ENCODE measurements around the gene TTYH2. TPM values are rescaled to one million over a fixed set of nuclear protein-coding genes. Genes with fewer than 3 reads are reported as not detected.

TTYH2 gene
- total and polyA plus RNA-seq, 2 donors (not counting 1 experiment from before 2014, with no cell fraction given) = 3.0 to 3.1 TPM

GRCh38 chr17:74201948-74202347 is 11.4 kb upstream of the TTYH2 start:
- Histone ChIP-seq H3K36me3 (replicated peaks in 1 of 2; ENCODE audit: control extremely low read depth in 1 of 2, control insufficient read depth in 1 of 2, extremely low read depth in 1 of 2, insufficient read depth in 2 of 2, low read length in 1 of 2) (peaks cover 0 to 17% of the 10 kb centered on the region in 2 experiments), H2AFZ (ENCODE audit: insufficient read depth, low read depth, low read length, poor library complexity, severe bottlenecking) (no peak overlapping the region), H4K20me1 (ENCODE audit: control insufficient read depth, insufficient read depth, low read length, poor library complexity, severe bottlenecking) (peaks cover 33% of the 10 kb centered on the region), H3K9me3 (ENCODE audit: control extremely low read depth in 1 of 3, control insufficient read depth in 2 of 3, insufficient read depth in 1 of 3, low read length in 2 of 3) (peaks cover 0 to 5% (median 0%) of the 10 kb centered on the region in 3 donors), H3K4me1 (ENCODE audit: control insufficient read depth in 2 of 2, insufficient read depth in 2 of 2, low read length in 2 of 2) (peaks cover 34 to 41% of the 10 kb centered on the region in 2 donors), H3K4me2 (replicated peaks; ENCODE audit: low read depth, low read length, poor library complexity, severe bottlenecking) (no peak overlapping the region), H3K79me2 (ENCODE audit: control insufficient read depth, insufficient read depth, low read length) (peaks cover 33% of the 10 kb centered on the region), H3K27me3 (replicated peaks in 1 of 4; ENCODE audit: control extremely low read depth in 1 of 4, control insufficient read depth in 3 of 4, insufficient read depth in 4 of 4, low read length in 3 of 4) (peaks cover 0 to 41% (median 8%) of the 10 kb centered on the region in 4 experiments), H3K4me3 (ENCODE audit: control extremely low read depth in 1 of 5, extremely low read depth in 1 of 5, insufficient read depth in 1 of 5, low read depth in 2 of 5, low read length in 4 of 5) (no peak overlapping the region), H3K9ac (ENCODE audit: low read length) (no peak overlapping the region), H3K27ac (ENCODE audit: low read length in 2 of 2) (no peak overlapping the region)
- intact Hi-C loops (cut with micrococcal nuclease) = loop anchor here (2.0 to 5.0 kb wide), 3 partner anchors 255 to 1110 kb away; partner anchors contain the start of genes COG1 and SLC39A11
- 80% methylated on average over 8 of the region's 10 CpGs for WGBS (ENCODE audit: insufficient coverage)
- TF ChIP-seq EZH2 (IDR thresholded peaks at IDR 0.05; ENCODE audit: borderline replicate concordance, insufficient read depth, low read depth, low read length, poor library complexity, severe bottlenecking) (no peak), CTCF (IDR thresholded peaks at IDR 0.05) (no peak)
- H3K4me3 Mint-ChIP-seq = no peak overlapping the region
- CTCF ChIA-PET = interaction anchor here (1.2 to 6.1 kb wide), 4 partner anchors 9 to 772 kb away, joined by 3 to 36 read pairs (median 8); partner anchors contain the start of gene TTYH2
- H3K9me3 Mint-ChIP-seq (ENCODE audit: insufficient read depth) = no peaks in the 10 kb centered on the region
- H3K27me3 Mint-ChIP-seq = peaks cover 41% of the 10 kb centered on the region
- peaks cover 26% of the 10 kb centered on the region for H3K4me1 Mint-ChIP-seq
- POLR2A ChIA-PET = no interaction called here
- no peak for DNase-seq
- no peak overlapping the region for H3K27ac Mint-ChIP-seq
- ATAC-seq (ENCODE audit: low read depth) = no peak

- Histone ChIP-seq H3K36me3 (replicated peaks in 1 of 2; ENCODE audit: control extremely low read depth in 1 of 2, control insufficient read depth in 1 of 2, extremely low read depth in 1 of 2, insufficient read depth in 2 of 2, low read length in 1 of 2) (peaks cover 0 to 24% of the 10 kb centered on the region in 2 experiments), H3K4me3 (ENCODE audit: control extremely low read depth in 1 of 5, extremely low read depth in 1 of 5, insufficient read depth in 1 of 5, low read depth in 2 of 5, low read length in 4 of 5) (peak overlapping the region in 3 of 5 experiments; percentile 90 to 94 (median 92)), H3K4me1 (ENCODE audit: control insufficient read depth in 2 of 2, insufficient read depth in 2 of 2, low read length in 2 of 2) (peaks cover 34 to 41% of the 10 kb centered on the region in 2 donors), H3K27ac (ENCODE audit: low read length in 2 of 2) (no peak overlapping the region), H3K4me2 (replicated peaks; ENCODE audit: low read depth, low read length, poor library complexity, severe bottlenecking) (peak overlapping the region; percentile 94), H3K27me3 (replicated peaks in 1 of 4; ENCODE audit: control extremely low read depth in 1 of 4, control insufficient read depth in 3 of 4, insufficient read depth in 4 of 4, low read length in 3 of 4) (peaks cover 0 to 41% (median 8%) of the 10 kb centered on the region in 4 experiments), H4K20me1 (ENCODE audit: control insufficient read depth, insufficient read depth, low read length, poor library complexity, severe bottlenecking) (peaks cover 43% of the 10 kb centered on the region), H3K79me2 (ENCODE audit: control insufficient read depth, insufficient read depth, low read length) (peaks cover 37% of the 10 kb centered on the region), H2AFZ (ENCODE audit: insufficient read depth, low read depth, low read length, poor library complexity, severe bottlenecking) (peak overlapping the region; percentile 81), H3K9ac (ENCODE audit: low read length) (peak overlapping the region; percentile 94), H3K9me3 (ENCODE audit: control extremely low read depth in 1 of 3, control insufficient read depth in 2 of 3, insufficient read depth in 1 of 3, low read length in 2 of 3) (peaks cover 0 to 5% (median 0%) of the 10 kb centered on the region in 3 donors)
- Mint-ChIP-seq H3K4me3 (peak overlapping the region; percentile 98), H3K4me1 (peaks cover 32% of the 10 kb centered on the region), H3K9me3 (ENCODE audit: insufficient read depth) (no peaks in the 10 kb centered on the region), H3K27ac (peak overlapping the region; percentile 94), H3K27me3 (peaks cover 33% of the 10 kb centered on the region)
- TF ChIP-seq CTCF (IDR thresholded peaks at IDR 0.05) = no peak
- TF ChIP-seq EZH2 (IDR thresholded peaks at IDR 0.05; ENCODE audit: borderline replicate concordance, insufficient read depth, low read depth, low read length, poor library complexity, severe bottlenecking) = no peak
- intact Hi-C loops (cut with micrococcal nuclease) = loop anchor here (1.0 to 5.0 kb wide), 5 partner anchors 10 to 1111 kb away; partner anchors contain the start of genes COG1, SLC39A11 and TTYH2
- ChIA-PET POLR2A (interaction anchor here (0.6 to 2.6 kb wide), 3 partner anchors 10 to 544 kb away, joined by 3 to 11 read pairs (median 10); partner anchors contain the start of gene TTYH2), CTCF (interaction anchor here (0.6 to 6.1 kb wide), 11 partner anchors 8 to 1646 kb away, joined by 3 to 36 read pairs (median 3); partner anchors contain the start of gene TTYH2)
- DNase-seq (no peak), ATAC-seq (ENCODE audit: low read depth) (no peak)
- 46% methylated on average over 15 of the region's 15 CpGs for WGBS (ENCODE audit: insufficient coverage)
Observed at GRCh38 chr17:74202938-74203337, 10.4 kb upstream of the TTYH2 start.
